ENCODE results near the gene HDAC2. TPM values are rescaled to one million over a fixed set of nuclear protein-coding genes. Genes with fewer than 3 reads are reported as not detected.

The HDAC2 gene
- total RNA-seq, 1 donor from 2014 or later, result 276 TPM

GRCh38 chr6:113884011-113884410 lies 86.9 kb downstream of the HDAC2 start:
- Mint-ChIP-seq H3K9me3 (no peaks in the 10 kb centered on the region), H3K36me3 (no peaks in the 10 kb centered on the region), H3K27me3 (ENCODE audit: low read depth) (no peaks in the 10 kb centered on the region)

More at GRCh38 chr6:113884011-113884410, 86.9 kb downstream of the HDAC2 start:
- H3K4me3 Mint-ChIP-seq, result no peak overlapping the region
- DNase-seq (ENCODE audit: low spot score in 2 of 2, unreplicated experiment in 2 of 2), result no peak
- peaks cover 20% of the 10 kb centered on the region for H3K4me1 Mint-ChIP-seq
- H3K27ac Mint-ChIP-seq, result no peak overlapping the region
- TF ChIP-seq, protein P1, sequence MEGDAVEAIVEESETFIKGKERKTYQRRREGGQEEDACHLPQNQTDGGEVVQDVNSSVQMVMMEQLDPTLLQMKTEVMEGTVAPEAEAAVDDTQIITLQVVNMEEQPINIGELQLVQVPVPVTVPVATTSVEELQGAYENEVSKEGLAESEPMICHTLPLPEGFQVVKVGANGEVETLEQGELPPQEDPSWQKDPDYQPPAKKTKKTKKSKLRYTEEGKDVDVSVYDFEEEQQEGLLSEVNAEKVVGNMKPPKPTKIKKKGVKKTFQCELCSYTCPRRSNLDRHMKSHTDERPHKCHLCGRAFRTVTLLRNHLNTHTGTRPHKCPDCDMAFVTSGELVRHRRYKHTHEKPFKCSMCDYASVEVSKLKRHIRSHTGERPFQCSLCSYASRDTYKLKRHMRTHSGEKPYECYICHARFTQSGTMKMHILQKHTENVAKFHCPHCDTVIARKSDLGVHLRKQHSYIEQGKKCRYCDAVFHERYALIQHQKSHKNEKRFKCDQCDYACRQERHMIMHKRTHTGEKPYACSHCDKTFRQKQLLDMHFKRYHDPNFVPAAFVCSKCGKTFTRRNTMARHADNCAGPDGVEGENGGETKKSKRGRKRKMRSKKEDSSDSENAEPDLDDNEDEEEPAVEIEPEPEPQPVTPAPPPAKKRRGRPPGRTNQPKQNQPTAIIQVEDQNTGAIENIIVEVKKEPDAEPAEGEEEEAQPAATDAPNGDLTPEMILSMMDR (IDR thresholded peaks at IDR 0.05; ENCODE audit: unreplicated experiment), result no peak

Other genes with a start within 250 kb of the HDAC2 start
- 174 to 179 TPM (median 174 TPM) in 3 replicates for gene MARCKS, start 113.8 kb downstream of the HDAC2 start, total RNA-seq